HL-60 (cell line): ENCODE data around the gene PRMT7.

Experiments used
- CTCF ChIP-seq: IDR thresholded peaks from one replicate; pipeline ENCODE4 v1.5.1; 2011; ENCODE audit warnings: low read length, control low read depth, inconsistent platforms; ENCODE audit not compliant: insufficient read depth
- GABPA ChIP-seq: IDR thresholded peaks from 2 replicates; pipeline ENCODE4 v1.6.1; 2012; ENCODE audit warnings: low read depth
- POLR2AphosphoS5 ChIP-seq: IDR thresholded peaks from 2 replicates; pipeline ENCODE4 v1.6.1; 2012; ENCODE audit warnings: low read depth
- REST ChIP-seq: IDR thresholded peaks from 2 replicates; pipeline ENCODE4 v1.6.1; 2012; ENCODE audit warnings: low read depth; ENCODE audit not compliant: insufficient replicate concordance
- SPI1 ChIP-seq: IDR thresholded peaks from 2 replicates; pipeline ENCODE4 v1.6.1; 2012; ENCODE audit warnings: low read depth, mild to moderate bottlenecking, borderline replicate concordance

GRCh38 chr16:68297908-68298307 lies 12.9 kb upstream of the PRMT7 start:
- TF ChIP-seq CTCF (no peak), POLR2AphosphoS5 (no peak), REST (no peak), GABPA (no peak), SPI1 (no peak)
